22Rv1 (cell line): ENCODE measurements around the gene LAMB1.

Experiments used
- CTCF ChIP-seq: fragments of 450-650 bp; IDR thresholded peaks from 2 replicates; pipeline ENCODE4 v1.5.1; 2017; ENCODE audit warnings: mild to moderate bottlenecking
- ZFX ChIP-seq: fragments of 450-650 bp; IDR thresholded peaks from 2 replicates; pipeline ENCODE4 v1.6.1; 2017; ENCODE audit warnings: antibody characterized with exemption, borderline replicate concordance

GRCh38 chr7:107962817-107963216 lies 40.1 kb downstream of the LAMB1 start:
- TF ChIP-seq CTCF (no peak), ZFX (no peak)
